Esophagus squamous epithelium (tissue), 4 donors: ENCODE data around the gene ZFPM1.

Experiments used
- POLR2A ChIP-seq, 4 donors: fragments of 450-650 bp; IDR thresholded peaks; one replicate each; pipeline ENCODE4 v1.6.1; 2017; ENCODE audit warnings: antibody characterized with exemption in 4 of 4, mild to moderate bottlenecking in 4 of 4, moderate library complexity in 3 of 4
- TF ChIP-seq, protein P1 (sequence below), 6 experiments: fragments of 450-650 bp in 4 of 6; fragments of 200-600 bp in 2 of 6; sonication (generic) in 2 of 6; IDR thresholded peaks; one replicate each; pipeline ENCODE4 v1.5.1; 2016 to 2019; ENCODE audit warnings: antibody characterized with exemption in 6 of 6, mild to moderate bottlenecking in 4 of 6, moderate library complexity in 4 of 6

DNA sequence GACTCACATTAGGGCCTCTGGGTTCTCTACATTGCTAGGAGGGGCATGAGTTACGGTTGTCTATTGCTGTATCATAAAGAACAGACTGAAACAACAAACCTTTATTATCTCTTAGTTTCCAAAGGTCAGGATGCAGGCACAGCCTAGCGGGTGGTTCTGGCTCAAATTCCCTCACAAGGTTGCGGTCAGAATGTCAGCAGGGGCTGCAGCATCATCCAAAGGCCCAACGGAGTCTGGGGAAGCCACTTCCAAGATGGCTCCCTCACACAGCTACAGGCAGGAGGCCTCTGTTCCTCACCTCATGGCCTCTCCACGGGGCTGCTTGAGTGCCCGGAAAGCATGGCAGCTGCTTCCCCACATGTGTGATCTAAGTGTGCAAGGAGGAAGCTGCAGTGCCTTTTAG, 29.6 kb upstream of the ZFPM1 start:
- TF ChIP-seq, protein P1, sequence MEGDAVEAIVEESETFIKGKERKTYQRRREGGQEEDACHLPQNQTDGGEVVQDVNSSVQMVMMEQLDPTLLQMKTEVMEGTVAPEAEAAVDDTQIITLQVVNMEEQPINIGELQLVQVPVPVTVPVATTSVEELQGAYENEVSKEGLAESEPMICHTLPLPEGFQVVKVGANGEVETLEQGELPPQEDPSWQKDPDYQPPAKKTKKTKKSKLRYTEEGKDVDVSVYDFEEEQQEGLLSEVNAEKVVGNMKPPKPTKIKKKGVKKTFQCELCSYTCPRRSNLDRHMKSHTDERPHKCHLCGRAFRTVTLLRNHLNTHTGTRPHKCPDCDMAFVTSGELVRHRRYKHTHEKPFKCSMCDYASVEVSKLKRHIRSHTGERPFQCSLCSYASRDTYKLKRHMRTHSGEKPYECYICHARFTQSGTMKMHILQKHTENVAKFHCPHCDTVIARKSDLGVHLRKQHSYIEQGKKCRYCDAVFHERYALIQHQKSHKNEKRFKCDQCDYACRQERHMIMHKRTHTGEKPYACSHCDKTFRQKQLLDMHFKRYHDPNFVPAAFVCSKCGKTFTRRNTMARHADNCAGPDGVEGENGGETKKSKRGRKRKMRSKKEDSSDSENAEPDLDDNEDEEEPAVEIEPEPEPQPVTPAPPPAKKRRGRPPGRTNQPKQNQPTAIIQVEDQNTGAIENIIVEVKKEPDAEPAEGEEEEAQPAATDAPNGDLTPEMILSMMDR (IDR thresholded peaks at IDR 0.05) = no peak
- no peak for TF ChIP-seq POLR2A (IDR thresholded peaks at IDR 0.05)
